Measurements from ENCODE around the gene MINK1.
A peak's percentile ranks its signal among the peaks of the same experiment; 100 is the strongest.

The MINK1 gene

DNA sequence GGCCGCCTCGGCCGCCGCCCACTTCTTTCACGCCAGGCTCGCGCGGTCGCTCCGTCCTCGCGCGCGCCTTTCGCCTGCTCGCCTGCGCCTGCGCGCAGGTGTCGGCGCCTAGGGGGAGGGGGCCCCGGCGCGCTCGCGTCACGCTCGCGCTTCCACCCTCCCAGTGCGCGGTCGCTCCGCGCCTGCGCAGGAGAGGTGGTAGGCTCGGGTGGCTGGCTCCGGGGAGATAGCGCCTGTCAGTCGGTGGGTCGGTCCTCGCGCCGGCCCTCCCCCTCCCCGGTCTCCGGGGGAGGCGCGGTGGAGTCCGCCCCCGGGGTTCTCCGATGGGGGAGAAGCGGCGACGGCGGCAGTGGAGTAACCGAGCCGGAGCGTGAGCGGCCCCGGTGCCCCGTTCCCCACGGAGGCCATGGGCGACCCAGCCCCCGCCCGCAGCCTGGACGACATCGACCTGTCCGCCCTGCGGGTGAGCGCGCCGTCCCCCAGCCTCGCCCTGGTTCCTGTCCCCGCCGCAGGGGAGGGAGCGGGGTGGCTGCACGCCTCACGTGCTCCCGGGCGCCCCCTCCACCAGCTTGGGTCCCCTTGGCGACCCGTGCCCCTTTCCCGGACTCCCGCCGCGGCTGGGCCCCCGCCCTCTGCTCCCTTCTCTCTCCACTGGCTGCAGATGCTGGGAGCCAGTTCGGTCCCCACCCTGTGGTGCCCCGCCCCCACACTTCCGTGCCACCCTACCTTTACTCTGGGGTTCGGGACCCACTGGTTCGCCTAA lies at the start of gene MINK1:
MINK1 (plus strand) TSS at position 163 of the 763 bp plus-strand sequence; CDS start at position 407, 244 bp downstream.
- peak within 1 kb of the TSS; percentile 88 for H3K4me3 Mint-ChIP-seq
- peaks cover 40% of the 10 kb centered on the region for H3K4me1 Mint-ChIP-seq
- DNase-seq (ENCODE audit: low spot score in 2 of 2): peak; percentile 71 to 81
- no peaks in the 10 kb centered on the region for H3K9me3 Mint-ChIP-seq
- peak within 1 kb of the TSS; percentile 92 for H3K27ac Mint-ChIP-seq (ENCODE audit: low read depth)
- H3K36me3 Mint-ChIP-seq (ENCODE audit: insufficient read depth): peaks cover 10% of the 10 kb centered on the region
- peak; percentile 86 for ATAC-seq (replicated peaks; ENCODE audit: extremely low read depth, poor library complexity, severe bottlenecking)
- no peaks in the 10 kb centered on the region for H3K27me3 Mint-ChIP-seq

DNA sequence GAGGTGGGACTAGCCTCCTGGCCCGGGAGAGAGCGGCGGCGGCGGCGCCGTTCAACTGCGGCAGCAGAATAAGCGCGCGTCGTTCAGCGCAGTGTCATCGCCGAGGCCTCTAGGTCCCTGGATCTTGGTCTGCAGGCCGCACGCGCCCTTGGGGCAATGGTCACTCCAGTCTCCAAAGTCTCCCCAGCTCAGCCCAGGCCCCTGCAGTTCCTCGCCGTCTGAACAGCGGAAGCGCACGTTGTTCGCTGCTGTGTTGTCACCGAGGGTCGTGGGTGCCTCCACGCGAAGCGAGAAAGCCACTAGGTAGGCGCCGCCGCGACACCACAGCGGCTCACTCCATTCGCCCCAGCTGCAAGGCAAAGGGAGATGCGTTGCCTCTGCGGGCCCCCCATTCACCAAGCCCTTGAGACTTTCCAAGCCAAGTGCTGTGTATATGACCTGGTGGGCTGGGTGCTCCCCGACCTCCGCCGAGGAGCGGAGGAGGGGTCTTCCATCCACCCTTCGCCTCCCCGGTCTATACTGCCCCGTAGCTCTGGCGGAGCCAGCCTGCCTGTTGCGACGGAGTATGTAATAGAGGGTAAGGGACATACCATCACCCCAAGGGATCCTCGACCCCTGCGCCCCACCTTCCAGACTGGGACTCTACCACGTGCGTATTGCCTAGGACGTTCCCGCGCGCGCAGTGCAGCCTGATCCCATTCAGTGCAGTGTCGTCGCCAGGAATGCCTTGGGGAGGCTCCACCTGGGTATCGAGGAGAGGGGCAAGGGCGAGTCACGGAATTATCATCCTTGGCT lies 47.6 kb upstream of the MINK1 start:
- H3K9me3 Mint-ChIP-seq: no peaks in the 10 kb centered on the region
- H3K4me3 Mint-ChIP-seq: no peak overlapping the region
- H3K27me3 Mint-ChIP-seq: peaks cover 53% of the 10 kb centered on the region
- DNase-seq (ENCODE audit: low spot score in 2 of 2) (no peak), ATAC-seq (replicated peaks; ENCODE audit: extremely low read depth, poor library complexity, severe bottlenecking) (no peak)
- H3K4me1 Mint-ChIP-seq: peaks cover 27% of the 10 kb centered on the region
- peaks cover 7% of the 10 kb centered on the region for H3K36me3 Mint-ChIP-seq (ENCODE audit: insufficient read depth)
- no peak overlapping the region for H3K27ac Mint-ChIP-seq (ENCODE audit: low read depth)

DNA sequence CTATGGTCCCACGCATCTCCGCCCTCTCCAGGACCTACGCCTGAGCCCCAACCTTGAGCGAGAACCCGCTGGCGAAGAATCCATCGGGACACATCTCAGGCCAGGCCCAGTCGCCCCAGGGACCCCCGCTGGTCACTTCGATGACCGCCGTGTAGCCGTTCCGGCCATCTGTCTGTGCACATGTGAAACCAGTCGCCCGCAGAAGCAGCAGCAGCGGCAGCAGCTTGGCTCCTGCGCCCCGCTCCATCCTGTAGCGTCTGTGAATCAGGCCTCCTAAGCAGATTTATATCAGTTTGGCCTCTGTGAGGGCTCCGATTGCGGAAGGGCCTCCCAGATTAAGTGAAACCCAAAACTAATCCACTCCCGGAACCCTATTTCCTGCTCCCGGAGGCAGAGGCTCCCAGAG lies 47.0 kb upstream of the MINK1 start, which contains the start of gene VMO1:
VMO1 (minus strand) TSS at position 259 of the 406 bp plus-strand sequence; CDS start at position 247, 12 bp downstream.
- Mint-ChIP-seq H3K27ac (ENCODE audit: low read depth) (no peak within 1 kb of the TSS), H3K9me3 (no peaks in the 10 kb centered on the region), H3K27me3 (peaks cover 48% of the 10 kb centered on the region), H3K4me1 (peaks cover 33% of the 10 kb centered on the region), H3K4me3 (no peak within 1 kb of the TSS), H3K36me3 (ENCODE audit: insufficient read depth) (peaks cover 6% of the 10 kb centered on the region)
- no peak for DNase-seq (ENCODE audit: low spot score in 2 of 2)
- no peak for ATAC-seq (replicated peaks; ENCODE audit: extremely low read depth, poor library complexity, severe bottlenecking)

DNA sequence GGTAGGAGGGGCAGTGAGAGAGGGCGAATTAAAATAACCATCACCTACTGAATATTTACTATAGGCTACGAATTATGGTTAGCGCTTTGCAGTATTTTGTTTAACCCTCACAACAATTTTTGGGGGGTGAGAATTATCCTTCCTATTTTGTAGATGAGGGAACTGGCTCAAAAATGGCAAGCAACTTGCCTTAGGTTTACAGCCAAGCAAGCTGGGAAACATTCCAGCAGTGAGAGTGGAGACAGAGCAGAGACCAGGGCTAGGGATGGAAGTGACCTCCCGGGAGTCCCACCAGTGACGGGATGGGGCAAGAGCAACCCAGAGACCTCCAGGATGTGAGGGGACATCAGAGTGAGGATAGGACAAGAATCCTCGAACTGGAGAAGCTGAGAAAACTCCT lies 46.6 kb upstream of the MINK1 start:
- DNase-seq (ENCODE audit: low spot score in 2 of 2) (no peak), ATAC-seq (replicated peaks; ENCODE audit: extremely low read depth, poor library complexity, severe bottlenecking) (no peak)
- Mint-ChIP-seq H3K9me3 (no peaks in the 10 kb centered on the region), H3K27me3 (peaks cover 48% of the 10 kb centered on the region), H3K27ac (ENCODE audit: low read depth) (no peak overlapping the region), H3K4me1 (peaks cover 37% of the 10 kb centered on the region), H3K4me3 (no peak overlapping the region), H3K36me3 (ENCODE audit: insufficient read depth) (peaks cover 6% of the 10 kb centered on the region)

DNA sequence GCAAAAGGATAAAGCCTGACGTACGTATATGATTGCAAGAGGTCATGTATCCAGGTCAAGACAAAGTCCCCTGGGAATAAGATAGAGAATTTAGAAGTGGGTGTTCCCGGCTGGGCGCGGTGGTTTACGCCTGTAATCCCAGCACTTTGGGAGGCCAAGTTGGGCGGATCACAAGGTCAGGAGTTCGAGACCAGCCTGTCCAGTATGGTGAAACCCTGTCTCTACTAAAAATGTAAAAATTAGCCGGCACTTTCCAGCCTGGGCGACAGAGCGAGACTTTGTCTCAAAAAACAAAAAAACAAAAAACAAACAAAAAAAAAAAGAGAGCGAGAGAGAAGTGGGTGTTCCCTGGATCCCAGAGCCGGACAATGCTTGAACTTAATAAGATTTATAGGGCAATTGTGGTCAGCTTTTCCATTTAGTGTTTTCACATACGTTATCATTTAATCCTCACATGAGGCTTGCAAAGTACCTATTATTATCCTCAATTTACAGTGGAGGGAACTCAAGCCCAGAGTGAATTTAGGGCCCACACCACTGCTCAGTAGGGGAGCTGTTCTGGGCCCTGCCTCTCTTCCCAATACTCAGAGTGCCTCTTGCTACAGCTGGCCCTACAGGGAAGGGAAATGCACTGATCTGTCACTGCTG lies 44.9 kb upstream of the MINK1 start:
- H3K27ac Mint-ChIP-seq (ENCODE audit: low read depth): peak overlapping the region; percentile 84

DNA sequence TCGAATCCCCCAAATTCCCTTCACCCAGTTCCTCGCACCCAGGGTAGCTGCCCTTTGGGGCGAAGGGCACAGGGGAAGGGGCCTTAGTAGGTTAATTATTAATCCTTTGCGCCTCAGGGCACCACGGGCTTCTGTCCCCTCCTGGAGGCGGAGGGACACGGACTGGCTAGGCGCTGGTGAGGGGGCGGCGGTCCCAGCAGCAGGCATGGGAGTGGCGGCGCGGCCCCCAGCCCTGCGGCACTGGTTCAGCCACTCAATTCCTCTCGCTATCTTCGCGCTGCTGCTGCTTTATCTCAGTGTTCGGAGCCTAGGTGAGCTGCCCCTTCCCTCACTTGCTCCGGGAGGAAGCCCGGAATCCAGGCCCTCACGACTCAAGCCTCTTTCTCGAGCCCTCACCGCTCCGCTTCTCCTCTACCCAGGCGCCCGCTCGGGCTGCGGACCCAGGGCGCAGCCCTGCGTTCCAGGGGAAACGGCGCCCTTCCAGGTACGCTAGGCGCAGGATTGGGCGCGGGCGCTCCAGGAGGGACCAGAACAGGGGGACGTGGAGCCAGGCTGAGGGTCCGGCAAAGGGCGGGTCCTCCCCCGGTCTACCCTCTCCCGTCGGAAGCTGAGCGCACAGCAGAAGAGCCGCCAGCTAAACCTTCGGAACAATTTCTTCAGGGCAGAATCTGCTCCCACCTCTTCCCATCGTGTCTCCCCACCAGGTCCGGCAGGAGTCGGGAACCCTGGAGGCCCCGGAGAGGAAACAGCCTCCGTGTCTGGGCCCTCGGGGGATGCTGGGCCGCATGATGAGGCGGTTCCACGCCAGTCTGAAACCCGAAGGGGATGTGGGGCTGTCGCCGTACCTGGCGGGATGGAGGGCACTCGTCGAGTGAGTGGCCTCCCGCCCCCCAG lies 44.1 kb upstream of the MINK1 start, which contains the start of gene GLTPD2:
GLTPD2 (plus strand) TSS at position 158 of the 894 bp plus-strand sequence; CDS start at position 206, 48 bp downstream.
- Mint-ChIP-seq H3K27ac (ENCODE audit: low read depth) (peak within 1 kb of the TSS; percentile 84), H3K9me3 (no peaks in the 10 kb centered on the region), H3K4me1 (peaks cover 30% of the 10 kb centered on the region), H3K4me3 (peak within 1 kb of the TSS; percentile 86), H3K27me3 (peaks cover 30% of the 10 kb centered on the region), H3K36me3 (ENCODE audit: insufficient read depth) (peaks cover 6% of the 10 kb centered on the region)
- DNase-seq (ENCODE audit: low spot score in 2 of 2) (no peak), ATAC-seq (replicated peaks; ENCODE audit: extremely low read depth, poor library complexity, severe bottlenecking) (no peak)

More for the DNA sequence above, 44.9 kb upstream of the MINK1 start:
- Mint-ChIP-seq H3K4me3 (peak overlapping the region; percentile 59), H3K36me3 (ENCODE audit: insufficient read depth) (peaks cover 6% of the 10 kb centered on the region), H3K4me1 (peaks cover 30% of the 10 kb centered on the region), H3K9me3 (no peaks in the 10 kb centered on the region), H3K27me3 (peaks cover 38% of the 10 kb centered on the region)
- DNase-seq (ENCODE audit: low spot score in 2 of 2): no peak
- ATAC-seq (replicated peaks; ENCODE audit: extremely low read depth, poor library complexity, severe bottlenecking): no peak

DNA sequence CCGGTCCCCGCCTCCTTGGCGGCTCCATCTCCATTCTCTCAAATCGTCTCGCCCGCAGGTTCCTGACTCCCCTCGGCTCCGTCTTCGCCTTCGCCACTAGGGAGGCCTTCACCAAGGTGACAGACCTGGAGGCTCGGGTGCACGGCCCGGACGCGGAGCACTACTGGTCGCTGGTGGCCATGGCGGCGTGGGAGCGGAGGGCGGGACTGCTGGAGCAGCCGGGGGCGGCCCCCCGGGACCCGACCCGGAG lies 43.5 kb upstream of the MINK1 start:
- peaks cover 30% of the 10 kb centered on the region for H3K4me1 Mint-ChIP-seq
- H3K27ac Mint-ChIP-seq (ENCODE audit: low read depth): peak overlapping the region; percentile 83
- DNase-seq (ENCODE audit: low spot score in 2 of 2): no peak
- peaks cover 6% of the 10 kb centered on the region for H3K36me3 Mint-ChIP-seq (ENCODE audit: insufficient read depth)
- peaks cover 24% of the 10 kb centered on the region for H3K27me3 Mint-ChIP-seq
- no peaks in the 10 kb centered on the region for H3K9me3 Mint-ChIP-seq
- no peak for ATAC-seq (replicated peaks; ENCODE audit: extremely low read depth, poor library complexity, severe bottlenecking)
- peak overlapping the region; percentile 86 for H3K4me3 Mint-ChIP-seq

DNA sequence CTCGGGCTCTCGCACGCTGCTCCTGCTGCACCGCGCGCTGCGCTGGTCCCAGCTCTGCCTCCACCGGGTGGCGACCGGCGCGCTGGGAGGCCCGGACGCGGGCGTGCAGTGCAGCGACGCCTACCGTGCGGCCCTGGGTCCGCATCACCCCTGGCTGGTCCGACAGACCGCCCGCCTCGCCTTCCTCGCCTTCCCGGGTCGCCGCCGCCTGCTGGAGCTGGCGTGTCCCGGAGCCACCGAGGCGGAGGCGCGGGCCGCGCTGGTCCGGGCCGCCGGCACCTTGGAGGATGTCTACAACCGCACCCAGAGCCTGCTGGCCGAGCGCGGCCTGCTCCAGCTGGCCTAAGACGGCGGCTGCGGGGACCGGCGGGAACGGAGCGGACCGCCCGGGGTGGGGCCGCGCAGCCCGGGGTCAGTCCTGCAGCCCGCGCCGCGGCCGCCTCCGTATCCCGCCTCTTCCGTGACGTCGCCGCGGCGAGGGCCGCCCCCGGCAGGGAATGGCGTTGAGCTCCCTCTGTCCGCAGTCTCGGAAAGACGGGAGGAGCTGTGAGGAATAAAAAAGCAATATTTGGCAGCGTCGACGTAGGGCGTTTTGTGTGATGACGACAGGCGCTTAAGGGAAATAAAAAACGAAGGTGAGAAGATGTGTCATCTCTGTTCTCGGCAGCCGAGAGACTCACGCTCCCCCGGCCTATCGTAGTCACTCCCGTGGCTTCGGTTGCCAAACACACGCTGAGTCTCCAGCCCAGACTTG lies 43.0 kb upstream of the MINK1 start:
- Mint-ChIP-seq H3K27me3 (peaks cover 19% of the 10 kb centered on the region), H3K9me3 (no peaks in the 10 kb centered on the region), H3K36me3 (ENCODE audit: insufficient read depth) (peaks cover 6% of the 10 kb centered on the region), H3K4me3 (peak overlapping the region; percentile 86), H3K4me1 (peaks cover 30% of the 10 kb centered on the region), H3K27ac (ENCODE audit: low read depth) (peak overlapping the region; percentile 83)
- DNase-seq (ENCODE audit: low spot score in 2 of 2) (peak; percentile 69 to 71), ATAC-seq (replicated peaks; ENCODE audit: extremely low read depth, poor library complexity, severe bottlenecking) (peak; percentile 84)

DNA sequence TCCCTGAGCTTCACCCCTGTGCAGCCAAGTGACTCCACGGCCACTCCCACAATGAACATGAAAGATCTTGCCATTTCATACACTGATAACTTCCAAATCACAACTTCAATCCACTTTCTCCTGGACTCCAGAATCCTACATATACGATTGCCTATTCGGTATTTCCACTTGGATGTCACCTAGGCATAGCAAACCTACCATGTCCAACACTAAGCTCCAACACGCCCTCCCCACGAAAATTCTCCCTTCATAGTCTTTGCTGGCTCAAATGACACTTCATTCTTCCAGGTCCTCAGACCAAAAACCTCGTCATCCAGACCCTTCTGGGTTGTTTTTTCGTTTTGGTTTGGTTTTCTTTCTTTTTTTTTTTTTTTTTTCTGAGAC lies 42.4 kb upstream of the MINK1 start:
- H3K4me1 Mint-ChIP-seq: peaks cover 25% of the 10 kb centered on the region
- peak overlapping the region; percentile 86 for H3K4me3 Mint-ChIP-seq
- peaks cover 13% of the 10 kb centered on the region for H3K27me3 Mint-ChIP-seq
- no peaks in the 10 kb centered on the region for H3K9me3 Mint-ChIP-seq
- peak overlapping the region; percentile 83 for H3K27ac Mint-ChIP-seq (ENCODE audit: low read depth)
- H3K36me3 Mint-ChIP-seq (ENCODE audit: insufficient read depth): peaks cover 6% of the 10 kb centered on the region
- ATAC-seq (replicated peaks; ENCODE audit: extremely low read depth, poor library complexity, severe bottlenecking): no peak
- no peak for DNase-seq (ENCODE audit: low spot score in 2 of 2)

DNA sequence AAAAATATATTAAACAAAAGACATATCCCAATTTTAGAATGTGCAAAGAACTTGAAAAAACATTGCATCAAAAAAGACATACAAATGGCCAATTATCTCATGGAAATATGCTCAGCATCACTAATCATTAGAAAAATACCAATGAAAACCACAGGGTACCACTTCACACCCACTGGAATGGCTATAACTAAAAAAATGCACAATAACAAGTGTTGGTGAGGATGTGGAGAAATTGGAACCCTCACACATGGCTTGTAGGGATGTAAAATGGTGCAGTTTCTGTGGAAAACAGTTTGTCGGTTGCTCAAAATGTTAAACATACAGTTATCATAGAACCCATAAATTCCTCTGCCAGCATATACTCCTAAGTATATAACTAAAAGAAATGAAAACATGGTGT lies 38.0 kb upstream of the MINK1 start:
- Mint-ChIP-seq H3K4me1 (peaks cover 26% of the 10 kb centered on the region), H3K4me3 (peak overlapping the region; percentile 99), H3K27me3 (no peaks in the 10 kb centered on the region), H3K36me3 (ENCODE audit: insufficient read depth) (peaks cover 21% of the 10 kb centered on the region), H3K9me3 (no peaks in the 10 kb centered on the region), H3K27ac (ENCODE audit: low read depth) (no peak overlapping the region)
- no peak for DNase-seq (ENCODE audit: low spot score in 2 of 2)
- no peak for ATAC-seq (replicated peaks; ENCODE audit: extremely low read depth, poor library complexity, severe bottlenecking)

DNA sequence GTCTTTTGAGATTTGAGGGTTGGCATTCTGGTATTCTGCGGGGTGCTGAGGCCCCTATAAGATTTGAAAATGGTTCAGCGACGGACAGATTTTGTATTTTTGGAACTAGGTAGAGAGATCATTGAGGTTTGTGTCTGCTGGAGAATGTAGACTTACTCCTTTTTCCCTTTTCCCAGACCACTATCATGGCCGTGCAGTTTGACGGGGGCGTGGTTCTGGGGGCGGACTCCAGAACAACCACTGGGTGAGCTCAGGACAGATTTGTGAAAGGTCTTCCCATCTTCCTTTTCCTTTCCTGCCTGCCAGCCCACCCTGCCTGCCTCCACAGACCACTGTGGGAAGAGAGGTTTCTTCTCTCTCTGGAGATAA lies 36.6 kb upstream of the MINK1 start:
- H3K36me3 Mint-ChIP-seq (ENCODE audit: insufficient read depth): peaks cover 19% of the 10 kb centered on the region
- peaks cover 13% of the 10 kb centered on the region for H3K4me1 Mint-ChIP-seq
- H3K9me3 Mint-ChIP-seq: no peaks in the 10 kb centered on the region
- peak overlapping the region; percentile 96 for H3K27ac Mint-ChIP-seq (ENCODE audit: low read depth)
- peak overlapping the region; percentile 99 for H3K4me3 Mint-ChIP-seq
- no peak for ATAC-seq (replicated peaks; ENCODE audit: extremely low read depth, poor library complexity, severe bottlenecking)
- DNase-seq (ENCODE audit: low spot score in 2 of 2): no peak
- no peaks in the 10 kb centered on the region for H3K27me3 Mint-ChIP-seq
